HG03442 (cell line): ENCODE measurements around the gene ZNG1F.
"Not testable (repeated sequence)": the region's sequence is repeated elsewhere in the genome, so short reads cannot be mapped to it uniquely, and the experiment has no call there.

Source experiments
- ATAC-seq: cut with Tn5 transposase; IDR thresholded peaks from one replicate; pipeline ENCODE4 v1.9.1; 2021; ENCODE audit warnings: mild to moderate bottlenecking, moderate library complexity; ENCODE audit not compliant: unreplicated experiment

The ZNG1F gene

DNA sequence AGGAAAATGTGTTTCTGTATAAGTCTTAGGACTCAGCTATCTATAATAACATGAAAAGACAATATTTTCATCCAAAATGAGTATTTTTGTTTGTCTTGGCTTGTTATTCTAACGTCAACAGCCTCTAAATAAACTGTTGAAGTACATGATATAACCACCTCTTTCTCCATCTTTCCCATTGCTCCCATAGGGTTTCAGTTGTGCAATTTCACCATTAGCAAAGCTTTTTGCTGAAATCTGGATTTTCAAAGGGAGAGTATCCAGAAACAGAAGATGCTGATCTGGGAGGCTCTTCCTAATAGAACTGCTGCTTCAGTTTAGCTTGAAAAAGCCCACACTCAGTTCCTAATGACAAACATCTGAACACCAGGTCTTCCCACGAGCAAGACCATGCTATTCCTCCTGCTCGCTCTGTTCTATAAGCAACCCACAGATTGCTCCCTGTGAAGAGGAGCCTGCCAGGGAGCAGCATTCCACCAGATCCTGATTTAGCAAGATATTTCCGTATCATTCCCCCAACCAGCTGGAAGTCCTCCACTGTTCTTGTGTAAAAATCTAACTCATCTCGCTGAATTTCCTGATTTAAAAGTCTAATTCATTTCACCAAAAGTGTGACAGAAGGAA is 101.8 kb downstream of the ZNG1F start:
- ATAC-seq = not testable (repeated sequence)

- ATAC-seq = not testable (repeated sequence)
Observed at GRCh38 chr9:41086685-41087084, 102.4 kb downstream of the ZNG1F start.

DNA sequence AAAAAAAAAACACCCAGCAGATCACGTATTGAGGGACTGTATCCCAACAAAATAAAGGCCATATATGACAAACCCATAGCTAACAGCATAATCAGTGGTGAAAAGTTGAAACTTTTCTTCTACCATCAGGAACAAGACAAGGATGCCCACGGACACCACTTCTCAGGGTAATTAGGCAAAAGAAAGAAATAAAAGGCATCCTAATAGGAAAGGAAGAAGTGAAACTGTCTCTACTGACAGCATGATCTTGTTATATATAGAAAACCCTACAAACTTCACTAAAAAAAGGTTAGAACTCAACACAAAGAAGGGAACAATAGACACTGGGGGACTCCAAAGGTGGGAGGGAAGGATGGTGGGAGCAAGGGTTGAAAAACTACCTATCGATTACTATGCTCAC is 102.9 kb downstream of the ZNG1F start:
- ATAC-seq = not testable (repeated sequence)

- ATAC-seq = not testable (repeated sequence)
Observed at GRCh38 chr9:41082358-41082757, 106.8 kb downstream of the ZNG1F start.
